C4-2B (cell line): ENCODE measurements around the gene NLRC5.

Source experiments
- CTCF ChIP-seq: fragments of 450-650 bp; conservative IDR thresholded peaks from 2 replicates; pipeline ENCODE4 v1.5.1; 2017; ENCODE audit warnings: mild to moderate bottlenecking
- ZFX ChIP-seq: fragments of 450-650 bp; IDR thresholded peaks from 2 replicates; pipeline ENCODE4 v1.6.1; 2017

GRCh38 chr16:56973294-56973689 lies 16.1 kb upstream of the NLRC5 start:
- no peak for TF ChIP-seq CTCF
- no peak for TF ChIP-seq ZFX
